Lower lobe of right lung (tissue), 2 donors: ENCODE measurements around the gene ACOT7. TPM values are rescaled to one million over a fixed set of nuclear protein-coding genes. Genes with fewer than 3 reads are reported as not detected.

Experiments
- ATAC-seq, 2 donors: fragments of 200-7000 bp; cut with Tn5 transposase; one replicate each; pipeline ENCODE4 v1.9.1; 2020 to 2022; ENCODE audit warnings: mild to moderate bottlenecking in 2 of 2, moderate library complexity in 2 of 2
- DNase-seq: peaks from one replicate; pipeline ENCODE4 v3.0.0-alpha.2; 2020
- H3K27ac ChIP-seq: fragments of 200-600 bp; one replicate; pipeline ENCODE4 v1.8.0; 2022
- H3K27me3 ChIP-seq: fragments of 200-600 bp; one replicate; pipeline ENCODE4 v1.8.0; 2022; ENCODE audit warnings: low read depth
- H3K36me3 ChIP-seq: fragments of 200-600 bp; one replicate; pipeline ENCODE4 v1.8.0; 2022; ENCODE audit warnings: mild to moderate bottlenecking
- H3K4me1 ChIP-seq: fragments of 200-600 bp; one replicate; pipeline ENCODE4 v1.8.0; 2022
- H3K4me3 ChIP-seq: fragments of 200-600 bp; one replicate; pipeline ENCODE4 v1.8.0; 2022; ENCODE audit warnings: mild to moderate bottlenecking
- H3K9me3 ChIP-seq: fragments of 200-600 bp; one replicate; pipeline ENCODE4 v1.8.0; 2022
- intact Hi-C: fragments of 100-400 bp; cut with DNase I; formaldehyde crosslinking; loops from one replicate; pipeline ENCODE4 v1.11.0; 2022
- total RNA-seq: library from RNA; stranded (reverse); fragmentation: NEBNext Ultra II Directional; extraction: Animal tissue kit (Norgen Biotek cat#: 25700); gene quantifications from one replicate; pipeline ENCODE4 v1.2.1, GENCODE V29; 2021
- TF ChIP-seq, protein P1 (sequence below): fragments of 200-600 bp; IDR thresholded peaks from one replicate; pipeline ENCODE4 v1.8.0; 2022; ENCODE audit warnings: antibody characterized with exemption, mild to moderate bottlenecking
- donor health status: DM: no; HTN: yes; CAD: no; lungs with severe emphysema.

The ACOT7 gene
- total RNA-seq, 1 donor from 2014 or later = 28.5 TPM

DNA sequence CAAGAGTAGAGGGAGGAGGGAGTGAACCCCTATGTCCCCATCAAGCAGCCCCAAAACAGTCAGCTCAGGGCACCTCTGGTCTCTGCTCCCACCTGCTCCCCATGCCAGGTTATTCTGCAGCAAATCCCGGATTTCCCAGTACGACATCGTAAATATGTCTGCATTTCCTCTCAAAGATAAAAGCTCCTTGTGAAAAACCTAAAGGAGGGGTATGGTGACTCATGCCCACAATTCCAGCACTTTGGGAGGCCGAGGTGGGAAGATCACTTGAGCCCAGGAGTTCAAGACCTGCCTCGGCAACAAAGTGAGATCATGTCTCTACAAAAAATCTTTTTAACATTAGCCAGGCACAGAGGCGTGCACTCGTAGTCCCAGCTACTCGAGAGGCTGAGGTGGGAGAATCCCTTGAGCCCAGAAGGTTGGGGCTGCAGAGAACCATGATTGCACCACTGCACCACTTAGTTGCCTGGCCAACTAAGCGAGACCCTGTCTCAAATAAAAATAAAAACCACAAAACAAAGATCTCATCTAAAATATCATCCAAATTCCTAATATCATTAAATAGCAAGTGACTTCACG lies 7.1 kb downstream of the ACOT7 start:
- Histone ChIP-seq H3K4me1 (no peaks in the 10 kb centered on the region), H3K27ac (no peak overlapping the region), H3K27me3 (no peaks in the 10 kb centered on the region), H3K4me3 (no peak overlapping the region), H3K36me3 (no peaks in the 10 kb centered on the region), H3K9me3 (no peaks in the 10 kb centered on the region)
- DNase-seq (no peak), ATAC-seq (no peak)
- TF ChIP-seq, protein P1, sequence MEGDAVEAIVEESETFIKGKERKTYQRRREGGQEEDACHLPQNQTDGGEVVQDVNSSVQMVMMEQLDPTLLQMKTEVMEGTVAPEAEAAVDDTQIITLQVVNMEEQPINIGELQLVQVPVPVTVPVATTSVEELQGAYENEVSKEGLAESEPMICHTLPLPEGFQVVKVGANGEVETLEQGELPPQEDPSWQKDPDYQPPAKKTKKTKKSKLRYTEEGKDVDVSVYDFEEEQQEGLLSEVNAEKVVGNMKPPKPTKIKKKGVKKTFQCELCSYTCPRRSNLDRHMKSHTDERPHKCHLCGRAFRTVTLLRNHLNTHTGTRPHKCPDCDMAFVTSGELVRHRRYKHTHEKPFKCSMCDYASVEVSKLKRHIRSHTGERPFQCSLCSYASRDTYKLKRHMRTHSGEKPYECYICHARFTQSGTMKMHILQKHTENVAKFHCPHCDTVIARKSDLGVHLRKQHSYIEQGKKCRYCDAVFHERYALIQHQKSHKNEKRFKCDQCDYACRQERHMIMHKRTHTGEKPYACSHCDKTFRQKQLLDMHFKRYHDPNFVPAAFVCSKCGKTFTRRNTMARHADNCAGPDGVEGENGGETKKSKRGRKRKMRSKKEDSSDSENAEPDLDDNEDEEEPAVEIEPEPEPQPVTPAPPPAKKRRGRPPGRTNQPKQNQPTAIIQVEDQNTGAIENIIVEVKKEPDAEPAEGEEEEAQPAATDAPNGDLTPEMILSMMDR = no peak
- intact Hi-C loops = no loop called here

GRCh38 chr1:6385488-6386191 lies 7.9 kb downstream of the ACOT7 start:
- TF ChIP-seq, protein P1 = no peak

DNA sequence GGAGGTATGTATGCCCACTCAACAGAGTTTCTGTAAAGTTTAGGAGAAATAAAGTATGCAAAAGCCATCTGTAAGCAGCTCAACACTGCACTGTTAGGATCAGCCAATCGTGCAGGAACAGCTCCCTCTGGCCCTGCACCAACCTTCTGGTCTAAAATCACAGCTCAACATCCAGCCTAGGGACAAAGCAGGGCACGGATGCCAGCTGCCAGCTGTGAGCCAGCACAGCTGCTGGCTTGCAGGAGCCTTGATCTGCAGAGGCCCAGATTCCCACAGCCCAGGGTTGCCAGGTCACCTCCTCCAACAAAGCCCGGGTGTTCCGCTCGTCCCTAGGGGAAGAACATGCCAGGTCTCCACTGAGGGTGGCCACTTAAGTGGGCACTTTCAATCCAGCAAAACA lies 8.6 kb downstream of the ACOT7 start:
- no peak overlapping the region for H3K4me3 ChIP-seq
- TF ChIP-seq, protein P1 = no peak
- no peaks in the 10 kb centered on the region for H3K27me3 ChIP-seq
- DNase-seq = no peak
- no peaks in the 10 kb centered on the region for H3K36me3 ChIP-seq
- no peaks in the 10 kb centered on the region for H3K9me3 ChIP-seq
- no peaks in the 10 kb centered on the region for H3K4me1 ChIP-seq
- no peak overlapping the region for H3K27ac ChIP-seq
- ATAC-seq = peak; percentile 12 to 14
- intact Hi-C loops = no loop called here

More at GRCh38 chr1:6385488-6386191, 7.9 kb downstream of the ACOT7 start:
- Histone ChIP-seq H3K4me1 (no peaks in the 10 kb centered on the region), H3K27me3 (no peaks in the 10 kb centered on the region), H3K4me3 (no peak overlapping the region), H3K9me3 (no peaks in the 10 kb centered on the region), H3K36me3 (no peaks in the 10 kb centered on the region), H3K27ac (no peak overlapping the region)
- ATAC-seq (peak; percentile 61 to 82), DNase-seq (peak; percentile 60)
- intact Hi-C loops = no loop called here

GRCh38 chr1:6384135-6384534 lies 9.4 kb downstream of the ACOT7 start:
- H3K4me1 ChIP-seq = no peaks in the 10 kb centered on the region
- no peaks in the 10 kb centered on the region for H3K9me3 ChIP-seq
- H3K27me3 ChIP-seq = no peaks in the 10 kb centered on the region
- TF ChIP-seq, protein P1 = no peak
- no peak for DNase-seq
- H3K36me3 ChIP-seq = no peaks in the 10 kb centered on the region
- no peak for ATAC-seq
- no peak overlapping the region for H3K4me3 ChIP-seq
- intact Hi-C loops = no loop called here
- no peak overlapping the region for H3K27ac ChIP-seq

GRCh38 chr1:6380037-6380436 lies 13.5 kb downstream of the ACOT7 start:
- intact Hi-C loops = no loop called here

More at GRCh38 chr1:6380037-6380436, 13.5 kb downstream of the ACOT7 start:
- TF ChIP-seq, protein P1 = no peak
- Histone ChIP-seq H3K4me1 (no peaks in the 10 kb centered on the region), H3K9me3 (no peaks in the 10 kb centered on the region), H3K27ac (no peak overlapping the region), H3K4me3 (no peak overlapping the region), H3K36me3 (no peaks in the 10 kb centered on the region), H3K27me3 (no peaks in the 10 kb centered on the region)
- no peak for ATAC-seq
- DNase-seq = no peak
